Activated naive CD4-positive, alpha-beta T cell treated with anti-CD3 and anti-CD28 coated beads, Interleukin-2, amount 10 ng/mL, durations not matched to agents 7 days and 5 days (primary cell): ENCODE data around the gene ARMC9.

Source experiments
- CTCF ChIA-PET: fragments of 350-600 bp; sonication (Branson Sonifier 250); formaldehyde crosslinking; loops from one replicate; lab custom pipeline; 2021; ENCODE audit warnings: antibody characterized with exemption; lab: Charles Lee
- DNase-seq: peaks from one replicate; pipeline ENCODE4 v3.0.0-alpha.2; 2020
- H3K27ac Mint-ChIP-seq: one replicate; pipeline ENCODE4 v1.8.0; 2021; ENCODE audit warnings: mild to moderate bottlenecking, moderate library complexity, mixed read lengths
- H3K27me3 Mint-ChIP-seq: one replicate; pipeline ENCODE4 v1.8.0; 2021; ENCODE audit warnings: mild to moderate bottlenecking, mixed read lengths
- H3K36me3 Mint-ChIP-seq: one replicate; pipeline ENCODE4 v1.8.0; 2021; ENCODE audit warnings: mixed read lengths
- H3K4me1 Mint-ChIP-seq: one replicate; pipeline ENCODE4 v1.8.0; 2021; ENCODE audit warnings: mixed read lengths
- H3K4me3 Mint-ChIP-seq: one replicate; pipeline ENCODE4 v1.8.0; 2021; ENCODE audit warnings: mild to moderate bottlenecking, moderate library complexity, mixed read lengths
- H3K9me3 Mint-ChIP-seq: one replicate; pipeline ENCODE4 v1.8.0; 2021; ENCODE audit warnings: mixed read lengths

The ARMC9 gene

GRCh38 chr2:231382116-231382515, 183.7 kb downstream of the ARMC9 start:
- CTCF ChIA-PET, result no interaction called here
- no peak for DNase-seq

GRCh38 chr2:231383416-231384108, 185.1 kb downstream of the ARMC9 start:
- H3K4me3 Mint-ChIP-seq, result no peak overlapping the region
- H3K4me1 Mint-ChIP-seq, result no peaks in the 10 kb centered on the region
- H3K27ac Mint-ChIP-seq, result no peak overlapping the region
- peaks cover 21% of the 10 kb centered on the region for H3K27me3 Mint-ChIP-seq
- CTCF ChIA-PET, result no interaction called here
- peaks cover 10% of the 10 kb centered on the region for H3K9me3 Mint-ChIP-seq
- DNase-seq, result no peak
- peaks cover 3% of the 10 kb centered on the region for H3K36me3 Mint-ChIP-seq

More at GRCh38 chr2:231382116-231382515, 183.7 kb downstream of the ARMC9 start:
- H3K27me3 Mint-ChIP-seq, result peaks cover 23% of the 10 kb centered on the region
- peaks cover 10% of the 10 kb centered on the region for H3K9me3 Mint-ChIP-seq
- H3K4me1 Mint-ChIP-seq, result no peaks in the 10 kb centered on the region
- H3K4me3 Mint-ChIP-seq, result no peak overlapping the region
- peaks cover 3% of the 10 kb centered on the region for H3K36me3 Mint-ChIP-seq
- no peak overlapping the region for H3K27ac Mint-ChIP-seq

GRCh38 chr2:231384109-231384435, 185.6 kb downstream of the ARMC9 start:
- no peak for DNase-seq
- Mint-ChIP-seq H3K4me1 (no peaks in the 10 kb centered on the region), H3K36me3 (peaks cover 3% of the 10 kb centered on the region), H3K4me3 (no peak overlapping the region), H3K9me3 (peaks cover 10% of the 10 kb centered on the region), H3K27ac (no peak overlapping the region), H3K27me3 (peaks cover 25% of the 10 kb centered on the region)
- CTCF ChIA-PET, result no interaction called here

GRCh38 chr2:231384970-231385369, 186.5 kb downstream of the ARMC9 start:
- Mint-ChIP-seq H3K9me3 (peaks cover 10% of the 10 kb centered on the region), H3K27me3 (peaks cover 26% of the 10 kb centered on the region), H3K36me3 (peaks cover 3% of the 10 kb centered on the region), H3K4me3 (no peak overlapping the region), H3K27ac (no peak overlapping the region), H3K4me1 (no peaks in the 10 kb centered on the region)
- no peak for DNase-seq
- CTCF ChIA-PET, result no interaction called here

GRCh38 chr2:231385429-231385828, 187.0 kb downstream of the ARMC9 start:
- no peaks in the 10 kb centered on the region for H3K4me1 Mint-ChIP-seq
- H3K4me3 Mint-ChIP-seq, result no peak overlapping the region
- CTCF ChIA-PET, result no interaction called here

GRCh38 chr2:231386446-231386845, 188.0 kb downstream of the ARMC9 start:
- CTCF ChIA-PET, result interaction anchor here (1.0 kb wide), 1 partner anchor 282 kb away, joined by 3 read pairs; no protein-coding TSS in a partner anchor

More at GRCh38 chr2:231385429-231385828, 187.0 kb downstream of the ARMC9 start:
- peaks cover 3% of the 10 kb centered on the region for H3K36me3 Mint-ChIP-seq
- H3K27ac Mint-ChIP-seq, result no peak overlapping the region
- no peak for DNase-seq
- H3K9me3 Mint-ChIP-seq, result peaks cover 10% of the 10 kb centered on the region
- peaks cover 26% of the 10 kb centered on the region for H3K27me3 Mint-ChIP-seq

GRCh38 chr2:231387904-231388724, 189.7 kb downstream of the ARMC9 start:
- CTCF ChIA-PET, result no interaction called here
- Mint-ChIP-seq H3K27me3 (peaks cover 36% of the 10 kb centered on the region), H3K4me1 (no peaks in the 10 kb centered on the region), H3K36me3 (peaks cover 3% of the 10 kb centered on the region), H3K9me3 (peaks cover 10% of the 10 kb centered on the region), H3K27ac (no peak overlapping the region), H3K4me3 (no peak overlapping the region)
- no peak for DNase-seq

More at GRCh38 chr2:231386446-231386845, 188.0 kb downstream of the ARMC9 start:
- Mint-ChIP-seq H3K27me3 (peaks cover 28% of the 10 kb centered on the region), H3K4me1 (no peaks in the 10 kb centered on the region), H3K4me3 (no peak overlapping the region), H3K9me3 (peaks cover 10% of the 10 kb centered on the region), H3K36me3 (peaks cover 3% of the 10 kb centered on the region), H3K27ac (no peak overlapping the region)
- no peak for DNase-seq

GRCh38 chr2:231388725-231389346, 190.4 kb downstream of the ARMC9 start:
- CTCF ChIA-PET, result interaction anchor here (0.9 kb wide), 1 partner anchor 17 kb away, joined by 3 read pairs; no protein-coding TSS in a partner anchor
- no peak for DNase-seq
- Mint-ChIP-seq H3K4me1 (peaks cover 7% of the 10 kb centered on the region), H3K9me3 (peaks cover 10% of the 10 kb centered on the region), H3K27me3 (peaks cover 43% of the 10 kb centered on the region), H3K27ac (no peak overlapping the region), H3K4me3 (no peak overlapping the region), H3K36me3 (peaks cover 3% of the 10 kb centered on the region)

GRCh38 chr2:231390667-231391066, 192.2 kb downstream of the ARMC9 start:
- Mint-ChIP-seq H3K4me3 (no peak overlapping the region), H3K27me3 (peaks cover 59% of the 10 kb centered on the region), H3K27ac (no peak overlapping the region), H3K9me3 (peaks cover 4% of the 10 kb centered on the region), H3K36me3 (no peaks in the 10 kb centered on the region), H3K4me1 (peaks cover 13% of the 10 kb centered on the region)
- no peak for DNase-seq
- CTCF ChIA-PET, result no interaction called here

GRCh38 chr2:231391981-231392380, 193.6 kb downstream of the ARMC9 start:
- peaks cover 60% of the 10 kb centered on the region for H3K27me3 Mint-ChIP-seq
- DNase-seq, result no peak
- no peak overlapping the region for H3K4me3 Mint-ChIP-seq
- H3K27ac Mint-ChIP-seq, result peak overlapping the region; percentile 67
- H3K36me3 Mint-ChIP-seq, result no peaks in the 10 kb centered on the region
- CTCF ChIA-PET, result no interaction called here
- peaks cover 15% of the 10 kb centered on the region for H3K4me1 Mint-ChIP-seq
- H3K9me3 Mint-ChIP-seq, result no peaks in the 10 kb centered on the region

- H3K4me1 Mint-ChIP-seq, result peaks cover 15% of the 10 kb centered on the region
- CTCF ChIA-PET, result interaction anchor here (0.9 to 1.3 kb wide), 2 partner anchors 13 to 16 kb away, joined by 3 to 4 read pairs; no protein-coding TSS in a partner anchor
- H3K4me3 Mint-ChIP-seq, result no peak overlapping the region
- H3K9me3 Mint-ChIP-seq, result no peaks in the 10 kb centered on the region
- H3K36me3 Mint-ChIP-seq, result no peaks in the 10 kb centered on the region
- no peak overlapping the region for H3K27ac Mint-ChIP-seq
- peaks cover 66% of the 10 kb centered on the region for H3K27me3 Mint-ChIP-seq
- DNase-seq, result no peak
These were observed 194.2 kb downstream of the ARMC9 start for GRCh38 chr2:231392431-231393148.

GRCh38 chr2:231393149-231394131, 195.0 kb downstream of the ARMC9 start:
- no peaks in the 10 kb centered on the region for H3K9me3 Mint-ChIP-seq
- H3K27me3 Mint-ChIP-seq, result peaks cover 69% of the 10 kb centered on the region
- H3K4me3 Mint-ChIP-seq, result no peak overlapping the region
- H3K4me1 Mint-ChIP-seq, result peaks cover 15% of the 10 kb centered on the region
- H3K36me3 Mint-ChIP-seq, result no peaks in the 10 kb centered on the region
- CTCF ChIA-PET, result interaction anchor here (0.9 to 1.3 kb wide), 4 partner anchors 12 to 166 kb away, joined by 3 to 6 read pairs (median 4); no protein-coding TSS in a partner anchor
- DNase-seq, result peak; percentile 43
- peak overlapping the region; percentile 59 for H3K27ac Mint-ChIP-seq
